Aortic smooth muscle cell (primary cell): ENCODE results near the gene VPS18. TPM values are rescaled to one million over a fixed set of nuclear protein-coding genes. Genes with fewer than 3 reads are reported as not detected.

ENCODE experiments used
- total RNA-seq: library from RNA; depleted of rRNA; stranded (reverse); fragments of >200 nt; gene quantifications from 2 replicates; pipeline ENCODE4 v1.2.3, GENCODE V29; 2014

Gene VPS18
- total RNA-seq = 41.8 and 51.5 TPM in 2 replicates

GRCh38 chr15:40893733-40894680 lies at the start of gene VPS18:
Gene VPS18 (plus strand): TSS chr15:40894450. CDS start chr15:40894769, 319 bp downstream.

DNA sequence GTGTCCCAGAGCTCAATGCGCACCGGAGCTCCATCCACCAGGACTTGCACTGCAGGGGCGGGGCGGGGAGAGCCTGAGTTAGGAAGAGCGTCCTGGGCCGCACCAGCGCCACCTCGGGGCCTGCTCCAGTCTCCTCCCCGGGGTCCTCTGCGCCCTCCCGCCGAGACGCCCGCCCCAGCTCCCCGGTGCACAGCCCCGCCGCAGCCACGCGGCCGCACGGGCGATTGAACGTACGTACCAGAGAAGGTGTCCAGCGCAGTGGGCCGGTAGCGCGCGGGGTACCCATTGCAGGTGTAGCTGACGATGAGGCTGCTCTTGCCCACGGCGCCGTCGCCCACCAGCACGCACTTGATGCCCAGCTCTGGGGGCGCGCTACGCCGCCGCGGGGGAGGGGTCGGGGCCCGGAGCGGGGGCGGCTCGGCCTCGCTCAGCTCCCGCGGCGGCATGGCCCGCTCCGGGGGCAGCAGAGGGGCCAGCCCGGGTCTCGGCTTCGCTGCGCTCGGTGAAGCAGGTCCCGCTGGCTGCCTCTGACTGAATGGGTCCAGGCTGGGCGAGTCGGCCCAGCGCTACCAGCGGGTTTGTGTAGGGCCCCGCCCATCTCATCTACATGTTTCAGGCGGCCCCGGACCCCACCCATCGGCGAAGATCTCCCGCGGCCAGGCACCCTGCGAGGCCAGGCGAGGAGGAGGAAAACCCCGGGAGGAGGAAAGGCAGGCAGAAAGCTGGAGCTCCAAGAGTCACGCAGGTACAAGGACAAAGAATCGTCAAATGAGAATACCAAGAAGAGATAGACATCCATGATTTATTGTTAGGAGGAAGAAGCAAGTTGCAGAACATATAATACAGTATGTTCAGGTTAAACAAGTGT lies 20.3 kb upstream of the VPS18 start, which contains the start of gene RHOV:
Gene RHOV (minus strand): TSS at position 541 of the 868 bp plus-strand sequence. CDS start 95 bp downstream, at position 446.

DNA sequence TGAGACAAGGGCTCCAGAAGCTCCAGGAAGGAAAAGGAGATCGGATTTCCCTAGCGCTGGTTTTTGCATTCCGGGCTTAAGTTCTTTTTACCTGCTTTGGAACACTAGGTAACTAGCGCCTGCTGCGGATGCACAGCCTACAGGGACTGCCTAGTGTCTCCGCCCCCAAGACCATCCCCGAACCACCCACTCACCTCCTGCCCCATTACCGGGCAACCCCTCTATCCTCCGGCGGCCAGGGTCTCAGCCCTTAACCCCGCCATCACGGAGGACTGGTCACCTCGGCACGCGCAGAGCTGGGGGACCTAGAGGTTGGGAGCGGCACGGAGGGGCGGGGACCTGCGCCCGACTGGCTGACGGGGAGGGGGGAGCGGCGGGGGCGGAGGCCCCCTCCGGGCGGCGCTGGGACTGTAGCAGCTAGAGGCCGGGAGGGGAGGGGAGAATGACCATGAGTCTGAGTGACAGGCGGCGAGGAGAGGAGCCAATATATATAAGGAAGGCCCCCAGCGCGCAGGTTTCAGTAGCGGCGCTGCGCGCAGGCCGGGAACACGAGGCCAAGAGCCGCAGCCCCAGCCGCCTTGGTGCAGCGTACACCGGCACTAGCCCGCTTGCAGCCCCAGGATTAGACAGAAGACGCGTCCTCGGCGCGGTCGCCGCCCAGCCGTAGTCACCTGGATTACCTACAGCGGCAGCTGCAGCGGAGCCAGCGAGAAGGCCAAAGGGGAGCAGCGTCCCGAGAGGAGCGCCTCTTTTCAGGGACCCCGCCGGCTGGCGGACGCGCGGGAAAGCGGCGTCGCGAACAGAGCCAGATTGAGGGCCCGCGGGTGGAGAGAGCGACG lies 34.8 kb downstream of the VPS18 start, which contains the start of gene DLL4:
Gene DLL4 (plus strand): TSS at position 520 of the 839 bp plus-strand sequence. CDS start 329 bp downstream, outside the sequence.

GRCh38 chr15:40952901-40953712 lies 58.9 kb downstream of the VPS18 start, which contains the start of gene CHAC1:
Gene CHAC1 (plus strand): TSS chr15:40953471. CDS start chr15:40953584, 113 bp downstream.

Other genes starting within 250 kb of the VPS18 start
- 4.0 and 6.9 TPM in 2 replicates for gene RAD51, start 199.3 kb upstream of the VPS18 start, total RNA-seq
- 16.0 and 24.0 TPM in 2 replicates for gene RMDN3, start 139.2 kb upstream of the VPS18 start, total RNA-seq
- 2.4 and 3.2 TPM in 2 replicates for gene GCHFR, start 130.4 kb upstream of the VPS18 start, total RNA-seq
- under 0.01 and 0.06 TPM in 2 replicates for gene C15orf62, start 124.5 kb upstream of the VPS18 start, total RNA-seq
- 13.7 and 14.0 TPM in 2 replicates for gene ZFYVE19, start 87.4 kb upstream of the VPS18 start, total RNA-seq
- gene DNAJC17, start 87.0 kb upstream of the VPS18 start, total RNA-seq = 19.3 and 35.3 TPM in 2 replicates
- not detected in 2 replicates for gene PPP1R14D, start 65.7 kb upstream of the VPS18 start, total RNA-seq
- 0.06 and 0.26 TPM in 2 replicates for gene SPINT1, start 50.4 kb upstream of the VPS18 start, total RNA-seq
- 0.06 TPM in 1 of 2 replicates, not detected in the other for gene RHOV, start 20.2 kb upstream of the VPS18 start, total RNA-seq
- 0.56 and 1.5 TPM in 2 replicates for gene DLL4, start 34.9 kb downstream of the VPS18 start, total RNA-seq
- 2.8 and 5.3 TPM in 2 replicates for gene CHAC1, start 59.0 kb downstream of the VPS18 start, total RNA-seq
- gene INO80, start 221.8 kb downstream of the VPS18 start, total RNA-seq = 22.4 and 23.1 TPM in 2 replicates